Activated T-cell treated with anti-CD3 and anti-CD28 coated beads for 24 hours (primary cell): ENCODE measurements around the gene LMF1.

Source experiments
- DNase-seq: peaks from one replicate; pipeline ENCODE4 v3.0.0-alpha.2; 2020; ENCODE audit warnings: low read depth

The LMF1 gene

GRCh38 chr16:881219-882097, 89.3 kb downstream of the LMF1 start:
- DNase-seq: no peak

GRCh38 chr16:880471-881171, 90.2 kb downstream of the LMF1 start:
- no peak for DNase-seq

GRCh38 chr16:879986-880385, 90.8 kb downstream of the LMF1 start:
- DNase-seq: no peak

GRCh38 chr16:879461-879861, 91.3 kb downstream of the LMF1 start:
- DNase-seq: no peak

GRCh38 chr16:878886-879285, 91.9 kb downstream of the LMF1 start:
- DNase-seq: no peak

GRCh38 chr16:878072-878784, 92.6 kb downstream of the LMF1 start:
- peak; percentile 10 for DNase-seq

GRCh38 chr16:877242-878071, 93.3 kb downstream of the LMF1 start:
- no peak for DNase-seq

GRCh38 chr16:876523-877241, 94.1 kb downstream of the LMF1 start:
- no peak for DNase-seq

GRCh38 chr16:876041-876335, 94.8 kb downstream of the LMF1 start:
- no peak for DNase-seq

- DNase-seq: no peak
Measured at GRCh38 chr16:875182-876040, 95.4 kb downstream of the LMF1 start.

GRCh38 chr16:874366-875181, 96.2 kb downstream of the LMF1 start:
- no peak for DNase-seq

- no peak for DNase-seq
Measured at GRCh38 chr16:873889-874288, 96.9 kb downstream of the LMF1 start.

- DNase-seq: no peak
Measured at GRCh38 chr16:873243-873661, 97.5 kb downstream of the LMF1 start.

- DNase-seq: no peak
Measured at GRCh38 chr16:872436-873242, 98.1 kb downstream of the LMF1 start.

GRCh38 chr16:871562-872345, 99.0 kb downstream of the LMF1 start:
- DNase-seq: no peak

GRCh38 chr16:870856-871561, 99.8 kb downstream of the LMF1 start:
- no peak for DNase-seq
